ENCODE measurements around the gene FAM20C. TPM values are rescaled to one million over a fixed set of nuclear protein-coding genes. Genes with fewer than 3 reads are reported as not detected.

Gene FAM20C
- total RNA-seq, 2 donors from 2014 or later = 33.5 to 53.5 TPM

DNA sequence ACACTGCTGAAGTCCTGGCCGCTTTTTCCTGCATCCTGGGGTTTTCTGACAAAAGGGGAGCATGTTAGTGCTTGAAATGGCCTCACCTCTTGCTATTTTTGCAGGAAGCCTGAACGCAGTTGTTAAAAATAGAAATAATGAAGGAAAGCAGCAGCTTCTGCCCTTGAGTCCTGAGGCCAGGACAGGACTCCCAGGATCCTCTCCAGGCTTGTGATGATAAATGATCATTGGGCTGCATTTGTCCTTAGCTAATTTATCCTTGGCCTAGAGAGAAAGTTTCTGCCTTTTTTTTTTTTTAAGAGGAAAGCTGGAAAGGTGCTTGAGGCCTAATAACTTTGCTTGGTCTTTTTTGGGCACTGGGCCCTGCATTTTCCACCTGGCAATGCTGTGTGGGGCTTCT is 17.7 kb upstream of the FAM20C start:
- no peaks in the 10 kb centered on the region for H3K27me3 ChIP-seq (ENCODE audit: control insufficient read depth, insufficient read depth, low read length, poor library complexity, severe bottlenecking)
- H3K4me1 Mint-ChIP-seq = no peaks in the 10 kb centered on the region
- no peak overlapping the region for H3K27ac Mint-ChIP-seq
- no peak overlapping the region for H3K4me3 ChIP-seq (ENCODE audit: low read length)
- peaks cover 10% of the 10 kb centered on the region for H3K27me3 Mint-ChIP-seq (ENCODE audit: insufficient read depth)
- no peaks in the 10 kb centered on the region for H3K36me3 Mint-ChIP-seq (ENCODE audit: low read depth)
- H3K4me1 ChIP-seq (ENCODE audit: control insufficient read depth, insufficient read depth, low read length) = no peaks in the 10 kb centered on the region
- H3K9me3 ChIP-seq (ENCODE audit: control insufficient read depth, low read length) = no peaks in the 10 kb centered on the region
- no peaks in the 10 kb centered on the region for H3K36me3 ChIP-seq (ENCODE audit: control insufficient read depth, insufficient read depth, low read length)
- no peak for DNase-seq
- TF ChIP-seq, protein P1, sequence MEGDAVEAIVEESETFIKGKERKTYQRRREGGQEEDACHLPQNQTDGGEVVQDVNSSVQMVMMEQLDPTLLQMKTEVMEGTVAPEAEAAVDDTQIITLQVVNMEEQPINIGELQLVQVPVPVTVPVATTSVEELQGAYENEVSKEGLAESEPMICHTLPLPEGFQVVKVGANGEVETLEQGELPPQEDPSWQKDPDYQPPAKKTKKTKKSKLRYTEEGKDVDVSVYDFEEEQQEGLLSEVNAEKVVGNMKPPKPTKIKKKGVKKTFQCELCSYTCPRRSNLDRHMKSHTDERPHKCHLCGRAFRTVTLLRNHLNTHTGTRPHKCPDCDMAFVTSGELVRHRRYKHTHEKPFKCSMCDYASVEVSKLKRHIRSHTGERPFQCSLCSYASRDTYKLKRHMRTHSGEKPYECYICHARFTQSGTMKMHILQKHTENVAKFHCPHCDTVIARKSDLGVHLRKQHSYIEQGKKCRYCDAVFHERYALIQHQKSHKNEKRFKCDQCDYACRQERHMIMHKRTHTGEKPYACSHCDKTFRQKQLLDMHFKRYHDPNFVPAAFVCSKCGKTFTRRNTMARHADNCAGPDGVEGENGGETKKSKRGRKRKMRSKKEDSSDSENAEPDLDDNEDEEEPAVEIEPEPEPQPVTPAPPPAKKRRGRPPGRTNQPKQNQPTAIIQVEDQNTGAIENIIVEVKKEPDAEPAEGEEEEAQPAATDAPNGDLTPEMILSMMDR (conservative IDR thresholded peaks at IDR 0.05) = no peak
- no peak overlapping the region for H3K27ac ChIP-seq (ENCODE audit: low read depth, low read length)
- no peaks in the 10 kb centered on the region for H3K9me3 Mint-ChIP-seq
- no peak overlapping the region for H3K9ac ChIP-seq (ENCODE audit: extremely low read depth, low read length, poor library complexity, severe bottlenecking)
- 92 to 94% methylated on average over 2 of the region's 2 CpGs for WGBS, 2 experiments (ENCODE audit: insufficient coverage in 1 of 2, insufficient read length in 1 of 2)
- H3K4me3 Mint-ChIP-seq = no peak overlapping the region

DNA sequence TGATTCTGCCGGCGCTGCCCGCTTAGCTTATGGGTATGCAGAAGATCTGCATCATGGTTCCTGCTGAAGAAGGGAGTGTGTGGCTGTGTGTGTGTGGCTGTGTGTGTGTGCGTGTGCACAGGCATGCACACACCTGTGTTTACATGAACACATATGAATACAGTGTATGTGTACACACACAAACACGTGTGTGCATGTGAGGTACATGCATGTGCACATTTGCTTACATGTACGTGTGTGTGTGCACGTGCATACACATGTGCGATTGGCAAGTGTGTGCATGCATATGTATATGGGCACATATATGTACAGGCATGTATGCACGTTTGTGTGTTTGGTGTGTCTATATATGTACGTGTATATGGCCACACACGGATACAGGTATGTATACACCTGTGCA is 16.4 kb upstream of the FAM20C start:
- Histone ChIP-seq H3K36me3 (ENCODE audit: control insufficient read depth, insufficient read depth, low read length) (no peaks in the 10 kb centered on the region), H3K27me3 (ENCODE audit: control insufficient read depth, insufficient read depth, low read length, poor library complexity, severe bottlenecking) (no peaks in the 10 kb centered on the region), H3K4me3 (ENCODE audit: low read length) (no peak overlapping the region), H3K9ac (ENCODE audit: extremely low read depth, low read length, poor library complexity, severe bottlenecking) (no peak overlapping the region), H3K4me1 (ENCODE audit: control insufficient read depth, insufficient read depth, low read length) (no peaks in the 10 kb centered on the region), H3K27ac (ENCODE audit: low read depth, low read length) (no peak overlapping the region), H3K9me3 (ENCODE audit: control insufficient read depth, low read length) (no peaks in the 10 kb centered on the region)
- Mint-ChIP-seq H3K9me3 (no peaks in the 10 kb centered on the region), H3K4me3 (no peak overlapping the region), H3K36me3 (ENCODE audit: low read depth) (no peaks in the 10 kb centered on the region), H3K27ac (no peak overlapping the region), H3K4me1 (no peaks in the 10 kb centered on the region), H3K27me3 (ENCODE audit: insufficient read depth) (peaks cover 4% of the 10 kb centered on the region)
- no peak for DNase-seq
- TF ChIP-seq, protein P1 (conservative IDR thresholded peaks at IDR 0.05) = no peak
- 89 to 95% methylated on average over 6 to 11 of the region's 11 CpGs for WGBS, 2 experiments (ENCODE audit: insufficient coverage in 1 of 2, insufficient read length in 1 of 2)

DNA sequence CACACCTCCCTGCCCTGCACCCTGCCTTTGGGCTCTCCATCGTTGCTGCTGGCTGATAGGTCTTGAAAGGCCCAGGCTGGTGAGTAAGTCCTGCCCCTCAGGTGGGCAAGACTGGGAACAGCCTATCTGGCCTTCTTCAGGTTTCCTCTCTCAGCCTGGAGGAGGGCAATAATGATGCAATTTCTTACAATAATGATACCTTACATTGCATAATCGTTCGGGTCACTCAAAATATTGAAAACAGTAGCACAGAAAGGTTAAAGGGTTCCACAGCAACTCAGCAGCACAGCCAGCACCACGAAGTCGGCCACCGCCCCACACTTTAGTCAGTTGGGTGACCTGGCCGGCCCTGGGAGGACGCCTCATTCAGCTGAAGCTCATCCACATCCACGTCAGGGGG is 16.0 kb upstream of the FAM20C start:
- WGBS, 2 experiments (ENCODE audit: insufficient coverage in 1 of 2, insufficient read length in 1 of 2) = 93 to 94% methylated on average over 6 to 9 of the region's 9 CpGs
- Mint-ChIP-seq H3K27me3 (ENCODE audit: insufficient read depth) (peaks cover 4% of the 10 kb centered on the region), H3K4me3 (no peak overlapping the region), H3K27ac (no peak overlapping the region), H3K9me3 (no peaks in the 10 kb centered on the region), H3K4me1 (no peaks in the 10 kb centered on the region), H3K36me3 (ENCODE audit: low read depth) (no peaks in the 10 kb centered on the region)
- DNase-seq = no peak
- TF ChIP-seq, protein P1 (conservative IDR thresholded peaks at IDR 0.05) = no peak
- Histone ChIP-seq H3K4me1 (ENCODE audit: control insufficient read depth, insufficient read depth, low read length) (no peaks in the 10 kb centered on the region), H3K27ac (ENCODE audit: low read depth, low read length) (no peak overlapping the region), H3K4me3 (ENCODE audit: low read length) (no peak overlapping the region), H3K27me3 (ENCODE audit: control insufficient read depth, insufficient read depth, low read length, poor library complexity, severe bottlenecking) (no peaks in the 10 kb centered on the region), H3K9ac (ENCODE audit: extremely low read depth, low read length, poor library complexity, severe bottlenecking) (no peak overlapping the region), H3K9me3 (ENCODE audit: control insufficient read depth, low read length) (no peaks in the 10 kb centered on the region), H3K36me3 (ENCODE audit: control insufficient read depth, insufficient read depth, low read length) (no peaks in the 10 kb centered on the region)

Measured in endodermal cell (in vitro differentiated cells).